GM12872 (cell line): ENCODE data around the gene CFAP77.

Experiments used
- TF ChIP-seq, protein P1 (sequence below): IDR thresholded peaks from 3 replicates; pipeline ENCODE4 v1.5.1; 2011; ENCODE audit warnings: low read depth, mild to moderate bottlenecking, low read length, moderate library complexity; ENCODE audit not compliant: insufficient read depth

CFAP77 gene

GRCh38 chr9:132537352-132537751 is 127.3 kb downstream of the CFAP77 start:
- TF ChIP-seq, protein P1, sequence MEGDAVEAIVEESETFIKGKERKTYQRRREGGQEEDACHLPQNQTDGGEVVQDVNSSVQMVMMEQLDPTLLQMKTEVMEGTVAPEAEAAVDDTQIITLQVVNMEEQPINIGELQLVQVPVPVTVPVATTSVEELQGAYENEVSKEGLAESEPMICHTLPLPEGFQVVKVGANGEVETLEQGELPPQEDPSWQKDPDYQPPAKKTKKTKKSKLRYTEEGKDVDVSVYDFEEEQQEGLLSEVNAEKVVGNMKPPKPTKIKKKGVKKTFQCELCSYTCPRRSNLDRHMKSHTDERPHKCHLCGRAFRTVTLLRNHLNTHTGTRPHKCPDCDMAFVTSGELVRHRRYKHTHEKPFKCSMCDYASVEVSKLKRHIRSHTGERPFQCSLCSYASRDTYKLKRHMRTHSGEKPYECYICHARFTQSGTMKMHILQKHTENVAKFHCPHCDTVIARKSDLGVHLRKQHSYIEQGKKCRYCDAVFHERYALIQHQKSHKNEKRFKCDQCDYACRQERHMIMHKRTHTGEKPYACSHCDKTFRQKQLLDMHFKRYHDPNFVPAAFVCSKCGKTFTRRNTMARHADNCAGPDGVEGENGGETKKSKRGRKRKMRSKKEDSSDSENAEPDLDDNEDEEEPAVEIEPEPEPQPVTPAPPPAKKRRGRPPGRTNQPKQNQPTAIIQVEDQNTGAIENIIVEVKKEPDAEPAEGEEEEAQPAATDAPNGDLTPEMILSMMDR = no peak

DNA sequence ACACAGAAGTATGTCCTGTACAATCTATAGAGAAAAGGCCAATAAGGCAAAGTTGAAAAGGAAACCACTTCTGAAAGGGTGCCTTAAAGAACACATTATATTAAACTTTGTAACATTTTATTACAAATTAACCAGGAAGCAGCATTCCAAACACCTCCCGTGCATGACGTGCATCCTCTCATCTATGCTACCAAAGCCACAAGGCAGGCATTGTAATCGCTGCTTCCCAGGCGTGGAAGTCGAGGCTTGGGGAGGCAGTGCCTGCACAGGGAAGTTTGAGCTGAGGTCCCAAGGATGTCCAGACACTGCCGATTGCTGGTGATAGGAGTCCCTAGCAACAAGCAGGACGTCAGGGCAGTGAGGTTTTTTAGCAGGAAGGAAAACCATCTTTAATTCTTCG is 128.1 kb downstream of the CFAP77 start:
- TF ChIP-seq, protein P1 = no peak

GRCh38 chr9:132539096-132539495 is 129.1 kb downstream of the CFAP77 start:
- TF ChIP-seq, protein P1 = no peak

GRCh38 chr9:132541051-132541450 is 131.0 kb downstream of the CFAP77 start:
- TF ChIP-seq, protein P1 = no peak

DNA sequence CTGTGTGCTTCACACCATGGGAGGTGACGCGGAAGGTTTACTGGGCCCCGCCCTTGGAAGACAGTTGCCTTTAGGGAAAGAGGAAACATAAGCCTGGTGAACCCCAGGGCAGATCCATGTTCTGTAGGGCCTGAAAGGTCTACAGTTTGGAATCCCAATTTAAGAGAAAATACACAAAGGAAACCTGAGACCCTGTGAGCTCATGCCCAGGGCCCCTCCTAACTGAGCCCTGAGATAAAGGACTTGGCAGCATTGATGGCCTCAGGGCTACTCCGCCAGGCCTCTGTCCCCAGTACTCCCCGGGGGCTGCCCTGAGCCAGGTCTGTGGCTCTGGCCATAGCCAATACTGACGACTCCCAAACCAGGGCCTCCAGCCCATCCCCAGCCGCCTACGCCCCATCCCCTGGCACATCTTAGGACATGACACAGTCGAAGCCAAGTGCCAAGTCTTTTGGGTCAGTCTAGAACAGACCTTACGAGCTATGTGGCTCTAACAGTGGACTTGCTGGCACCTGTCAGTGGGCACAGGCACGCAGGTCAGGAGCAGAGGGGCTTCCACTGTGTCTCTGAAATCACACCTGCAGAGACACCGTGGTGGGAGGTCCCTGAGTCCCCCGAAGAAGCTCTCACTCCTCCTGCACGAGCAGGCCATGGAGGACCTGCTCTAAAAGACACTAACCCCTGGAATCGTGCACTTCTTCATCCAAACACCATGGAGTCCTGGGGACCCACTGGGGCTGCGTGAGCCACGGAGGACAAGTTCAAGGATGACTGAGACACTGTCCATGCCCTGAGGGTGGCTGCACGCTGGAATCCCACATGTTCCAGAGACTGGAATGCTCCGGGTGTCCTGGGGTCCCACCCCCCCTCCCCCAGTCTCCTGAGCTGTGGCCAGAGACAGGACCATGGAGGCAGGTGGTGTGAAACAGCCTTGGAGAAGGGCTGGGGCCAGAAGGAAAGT is 132.1 kb downstream of the CFAP77 start:
- TF ChIP-seq, protein P1 = no peak

DNA sequence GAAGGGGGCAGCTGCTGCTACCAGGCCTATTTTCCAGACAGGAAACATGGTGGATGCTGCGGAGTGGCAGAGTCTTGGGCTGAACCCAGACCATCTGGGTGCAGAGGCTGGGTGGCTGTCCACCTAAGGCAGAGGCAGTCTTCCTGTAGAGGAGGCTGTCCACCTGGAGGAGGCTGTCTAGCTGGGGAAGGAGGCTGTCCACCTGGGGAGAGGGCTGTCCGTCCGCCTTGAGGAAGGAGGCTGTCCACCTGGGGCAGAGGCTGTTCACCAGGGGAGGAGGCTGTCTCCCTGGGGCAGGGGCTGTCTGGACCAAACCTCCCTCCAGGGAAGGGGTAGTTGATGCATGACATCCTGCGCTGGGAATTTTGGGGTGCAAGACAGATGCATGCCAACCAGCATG is 133.2 kb downstream of the CFAP77 start:
- TF ChIP-seq, protein P1 = no peak

GRCh38 chr9:132543960-132544359 is 133.9 kb downstream of the CFAP77 start:
- TF ChIP-seq, protein P1 = no peak
